ENCODE results near the gene ZPBP. TPM values are rescaled to one million over a fixed set of nuclear protein-coding genes. Genes with fewer than 3 reads are reported as not detected.
A peak's percentile ranks its signal among the peaks of the same experiment; 100 is the strongest.
"Not testable (repeated sequence)": the region's sequence is repeated elsewhere in the genome, so short reads cannot be mapped to it uniquely, and the experiment has no call there.

ZPBP gene
- total RNA-seq, 1 donor from 2014 or later = not detected

- H3K9me3 Mint-ChIP-seq = peaks cover 4% of the 10 kb centered on the region
- intact Hi-C loops (cut with micrococcal nuclease) = no loop called here
- H3K27ac Mint-ChIP-seq = no peak overlapping the region
- no peak overlapping the region for H3K4me3 Mint-ChIP-seq
- H3K36me3 Mint-ChIP-seq (ENCODE audit: low read depth) = no peaks in the 10 kb centered on the region
- DNase-seq = no peak
- H3K4me1 Mint-ChIP-seq = no peaks in the 10 kb centered on the region
- H3K27me3 Mint-ChIP-seq = peaks cover 41% of the 10 kb centered on the region
Measured at GRCh38 chr7:50085344-50085743, 7.7 kb downstream of the ZPBP start.

- Mint-ChIP-seq H3K4me3 (no peak overlapping the region), H3K36me3 (ENCODE audit: low read depth) (peaks cover 3% of the 10 kb centered on the region), H3K4me1 (peaks cover 18% of the 10 kb centered on the region), H3K27ac (no peak overlapping the region), H3K27me3 (peaks cover 41% of the 10 kb centered on the region), H3K9me3 (peaks cover 31% of the 10 kb centered on the region)
- intact Hi-C loops (cut with micrococcal nuclease) = no loop called here
- no peak for DNase-seq
Measured at GRCh38 chr7:50073093-50073492, 20.0 kb downstream of the ZPBP start.

- Mint-ChIP-seq H3K36me3 (ENCODE audit: low read depth) (peaks cover 3% of the 10 kb centered on the region), H3K27me3 (peaks cover 12% of the 10 kb centered on the region), H3K4me1 (peaks cover 18% of the 10 kb centered on the region), H3K27ac (peak overlapping the region; percentile 74), H3K4me3 (peak overlapping the region; percentile 84), H3K9me3 (peaks cover 27% of the 10 kb centered on the region)
- peak; percentile 80 for DNase-seq
- intact Hi-C loops (cut with micrococcal nuclease) = no loop called here
Measured at GRCh38 chr7:50069613-50070012, 23.4 kb downstream of the ZPBP start.

- H3K36me3 Mint-ChIP-seq (ENCODE audit: low read depth) = peaks cover 3% of the 10 kb centered on the region
- intact Hi-C loops (cut with micrococcal nuclease) = no loop called here
- H3K27me3 Mint-ChIP-seq = peaks cover 8% of the 10 kb centered on the region
- peaks cover 18% of the 10 kb centered on the region for H3K4me1 Mint-ChIP-seq
- H3K27ac Mint-ChIP-seq = peak overlapping the region; percentile 74
- DNase-seq = peak; percentile 80
- H3K4me3 Mint-ChIP-seq = peak overlapping the region; percentile 84
- H3K9me3 Mint-ChIP-seq = peaks cover 23% of the 10 kb centered on the region
Measured at GRCh38 chr7:50068850-50069551, 24.0 kb downstream of the ZPBP start.

GRCh38 chr7:50068026-50068425, 25.0 kb downstream of the ZPBP start:
- Mint-ChIP-seq H3K27me3 (peaks cover 3% of the 10 kb centered on the region), H3K4me1 (peaks cover 18% of the 10 kb centered on the region), H3K4me3 (peak overlapping the region; percentile 84), H3K9me3 (peaks cover 18% of the 10 kb centered on the region), H3K36me3 (ENCODE audit: low read depth) (peaks cover 3% of the 10 kb centered on the region), H3K27ac (no peak overlapping the region)
- DNase-seq = peak; percentile 66
- intact Hi-C loops (cut with micrococcal nuclease) = no loop called here

GRCh38 chr7:50062951-50063350, 30.1 kb downstream of the ZPBP start:
- no peak for DNase-seq
- Mint-ChIP-seq H3K36me3 (ENCODE audit: low read depth) (no peaks in the 10 kb centered on the region), H3K4me3 (no peak overlapping the region), H3K27me3 (peaks cover 19% of the 10 kb centered on the region), H3K4me1 (peaks cover 2% of the 10 kb centered on the region), H3K9me3 (peaks cover 5% of the 10 kb centered on the region), H3K27ac (no peak overlapping the region)
- intact Hi-C loops (cut with micrococcal nuclease) = no loop called here

- H3K4me1 Mint-ChIP-seq = no peaks in the 10 kb centered on the region
- H3K27ac Mint-ChIP-seq = no peak overlapping the region
- H3K9me3 Mint-ChIP-seq = no peaks in the 10 kb centered on the region
- no peak overlapping the region for H3K4me3 Mint-ChIP-seq
- intact Hi-C loops (cut with micrococcal nuclease) = no loop called here
- H3K36me3 Mint-ChIP-seq (ENCODE audit: low read depth) = no peaks in the 10 kb centered on the region
- peaks cover 33% of the 10 kb centered on the region for H3K27me3 Mint-ChIP-seq
- no peak for DNase-seq
Measured at GRCh38 chr7:50056131-50056530, 36.9 kb downstream of the ZPBP start.

GRCh38 chr7:50047716-50048115, 45.3 kb downstream of the ZPBP start:
- H3K27me3 Mint-ChIP-seq = peaks cover 10% of the 10 kb centered on the region
- no peak overlapping the region for H3K4me3 Mint-ChIP-seq
- no peaks in the 10 kb centered on the region for H3K4me1 Mint-ChIP-seq
- H3K27ac Mint-ChIP-seq = no peak overlapping the region
- peaks cover 10% of the 10 kb centered on the region for H3K9me3 Mint-ChIP-seq
- intact Hi-C loops (cut with micrococcal nuclease) = no loop called here
- no peaks in the 10 kb centered on the region for H3K36me3 Mint-ChIP-seq (ENCODE audit: low read depth)
- DNase-seq = no peak

GRCh38 chr7:50041165-50041564, 51.9 kb downstream of the ZPBP start:
- H3K4me1 Mint-ChIP-seq; H3K9me3 Mint-ChIP-seq; intact Hi-C loops (cut with micrococcal nuclease); H3K27ac Mint-ChIP-seq; H3K27me3 Mint-ChIP-seq; DNase-seq; H3K36me3 Mint-ChIP-seq (ENCODE audit: low read depth); H3K4me3 Mint-ChIP-seq: not testable (repeated sequence)

GRCh38 chr7:50037086-50037485, 56.0 kb downstream of the ZPBP start:
- H3K9me3 Mint-ChIP-seq = no peaks in the 10 kb centered on the region
- H3K4me1 Mint-ChIP-seq = no peaks in the 10 kb centered on the region
- H3K27me3 Mint-ChIP-seq = peaks cover 11% of the 10 kb centered on the region
- H3K4me3 Mint-ChIP-seq = no peak overlapping the region
- no peak overlapping the region for H3K27ac Mint-ChIP-seq
- H3K36me3 Mint-ChIP-seq (ENCODE audit: low read depth) = no peaks in the 10 kb centered on the region
- intact Hi-C loops (cut with micrococcal nuclease) = no loop called here
- DNase-seq = no peak

- Mint-ChIP-seq H3K27me3 (peaks cover 12% of the 10 kb centered on the region), H3K4me1 (no peaks in the 10 kb centered on the region), H3K4me3 (no peak overlapping the region), H3K36me3 (ENCODE audit: low read depth) (no peaks in the 10 kb centered on the region), H3K9me3 (no peaks in the 10 kb centered on the region), H3K27ac (no peak overlapping the region)
- no peak for DNase-seq
- intact Hi-C loops (cut with micrococcal nuclease) = no loop called here
Measured at GRCh38 chr7:50022991-50023390, 70.1 kb downstream of the ZPBP start.

GRCh38 chr7:50022451-50022850, 70.6 kb downstream of the ZPBP start:
- Mint-ChIP-seq H3K36me3 (ENCODE audit: low read depth) (no peaks in the 10 kb centered on the region), H3K27ac (no peak overlapping the region), H3K4me3 (no peak overlapping the region), H3K9me3 (no peaks in the 10 kb centered on the region), H3K4me1 (no peaks in the 10 kb centered on the region), H3K27me3 (peaks cover 12% of the 10 kb centered on the region)
- no peak for DNase-seq
- intact Hi-C loops (cut with micrococcal nuclease) = no loop called here

- H3K27me3 Mint-ChIP-seq = peaks cover 3% of the 10 kb centered on the region
- intact Hi-C loops (cut with micrococcal nuclease) = no loop called here
- no peak for DNase-seq
- H3K27ac Mint-ChIP-seq = no peak overlapping the region
- H3K36me3 Mint-ChIP-seq (ENCODE audit: low read depth) = no peaks in the 10 kb centered on the region
- no peak overlapping the region for H3K4me3 Mint-ChIP-seq
- H3K9me3 Mint-ChIP-seq = no peaks in the 10 kb centered on the region
- H3K4me1 Mint-ChIP-seq = no peaks in the 10 kb centered on the region
Measured at GRCh38 chr7:49995681-49996080, 97.4 kb downstream of the ZPBP start.

GRCh38 chr7:49986191-49986590, 106.9 kb downstream of the ZPBP start:
- no peak for DNase-seq
- H3K27me3 Mint-ChIP-seq = no peaks in the 10 kb centered on the region
- H3K4me1 Mint-ChIP-seq = no peaks in the 10 kb centered on the region
- H3K4me3 Mint-ChIP-seq = no peak overlapping the region
- no peaks in the 10 kb centered on the region for H3K9me3 Mint-ChIP-seq
- no peak overlapping the region for H3K27ac Mint-ChIP-seq
- intact Hi-C loops (cut with micrococcal nuclease) = no loop called here
- no peaks in the 10 kb centered on the region for H3K36me3 Mint-ChIP-seq (ENCODE audit: low read depth)

- peak; percentile 67 for DNase-seq
- Mint-ChIP-seq H3K4me3 (no peak overlapping the region), H3K27ac (no peak overlapping the region), H3K36me3 (ENCODE audit: low read depth) (no peaks in the 10 kb centered on the region), H3K27me3 (no peaks in the 10 kb centered on the region), H3K9me3 (no peaks in the 10 kb centered on the region), H3K4me1 (no peaks in the 10 kb centered on the region)
- intact Hi-C loops (cut with micrococcal nuclease) = no loop called here
Measured at GRCh38 chr7:49980465-49980864, 112.6 kb downstream of the ZPBP start.

All from activated CD4-positive, alpha-beta T cell treated with anti-CD3 and anti-CD28 coated beads, Interleukin-2, amount 10 ng/mL, durations not matched to agents 24 days and 14 days (primary cell).